Fibroblast of pulmonary artery (primary cell): ENCODE measurements around the gene GNAI1.

Source experiments
- DNase-seq: peaks from one replicate; pipeline ENCODE4 v3.0.0-alpha.2; 2010; ENCODE audit warnings: low read depth
- H3K4me3 ChIP-seq: replicated peaks from 2 replicates; pipeline ENCODE4 v1.5.1; 2011; ENCODE audit warnings: low read depth, mild to moderate bottlenecking, control low read depth, low read length, moderate library complexity
- TF ChIP-seq, protein P1 (sequence below): IDR thresholded peaks from 2 replicates; pipeline ENCODE4 v1.5.1; 2011; ENCODE audit warnings: mild to moderate bottlenecking, control low read depth, low read length, inconsistent platforms; ENCODE audit errors: missing control alignments

Gene GNAI1

DNA sequence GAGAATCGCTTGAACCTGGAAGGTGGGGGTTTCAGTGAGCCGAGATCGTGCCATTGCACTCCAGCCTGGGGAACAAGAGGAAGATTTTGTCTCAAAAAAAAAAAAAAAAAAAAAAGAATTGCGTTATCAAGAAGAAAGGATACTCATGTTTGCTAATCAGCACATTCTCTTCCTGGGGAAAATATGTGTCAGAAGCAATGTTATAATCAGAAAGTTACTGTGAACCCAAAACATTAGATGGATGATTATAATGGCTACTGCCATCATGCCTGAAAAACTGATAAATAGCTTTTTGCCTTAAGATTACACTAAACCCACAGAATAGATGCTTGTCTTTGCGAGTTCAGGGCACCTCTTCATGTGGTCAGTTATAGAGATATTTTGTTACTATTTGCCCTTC, 24.3 kb upstream of the GNAI1 start:
- no peak overlapping the region for H3K4me3 ChIP-seq
- no peak for DNase-seq
- TF ChIP-seq, protein P1, sequence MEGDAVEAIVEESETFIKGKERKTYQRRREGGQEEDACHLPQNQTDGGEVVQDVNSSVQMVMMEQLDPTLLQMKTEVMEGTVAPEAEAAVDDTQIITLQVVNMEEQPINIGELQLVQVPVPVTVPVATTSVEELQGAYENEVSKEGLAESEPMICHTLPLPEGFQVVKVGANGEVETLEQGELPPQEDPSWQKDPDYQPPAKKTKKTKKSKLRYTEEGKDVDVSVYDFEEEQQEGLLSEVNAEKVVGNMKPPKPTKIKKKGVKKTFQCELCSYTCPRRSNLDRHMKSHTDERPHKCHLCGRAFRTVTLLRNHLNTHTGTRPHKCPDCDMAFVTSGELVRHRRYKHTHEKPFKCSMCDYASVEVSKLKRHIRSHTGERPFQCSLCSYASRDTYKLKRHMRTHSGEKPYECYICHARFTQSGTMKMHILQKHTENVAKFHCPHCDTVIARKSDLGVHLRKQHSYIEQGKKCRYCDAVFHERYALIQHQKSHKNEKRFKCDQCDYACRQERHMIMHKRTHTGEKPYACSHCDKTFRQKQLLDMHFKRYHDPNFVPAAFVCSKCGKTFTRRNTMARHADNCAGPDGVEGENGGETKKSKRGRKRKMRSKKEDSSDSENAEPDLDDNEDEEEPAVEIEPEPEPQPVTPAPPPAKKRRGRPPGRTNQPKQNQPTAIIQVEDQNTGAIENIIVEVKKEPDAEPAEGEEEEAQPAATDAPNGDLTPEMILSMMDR = no peak

DNA sequence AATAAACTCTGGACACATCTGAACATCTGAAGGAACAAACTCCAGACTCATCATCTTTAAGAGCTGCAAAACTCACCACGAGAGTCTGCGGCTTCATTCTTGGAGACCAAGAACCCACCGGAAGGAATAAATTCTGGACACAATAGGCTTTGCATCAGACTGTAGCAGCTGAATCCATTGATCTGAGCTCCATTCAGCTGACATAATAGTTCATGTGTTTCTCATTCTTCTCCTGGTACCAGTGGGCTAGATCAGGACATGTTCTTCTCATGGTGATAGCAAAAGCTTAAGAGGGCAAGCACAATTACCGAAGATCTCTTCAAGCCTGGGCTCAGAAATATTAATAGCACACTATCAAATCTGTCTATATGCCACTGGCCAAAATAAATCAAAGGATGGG, 20.5 kb upstream of the GNAI1 start:
- no peak for DNase-seq
- no peak overlapping the region for H3K4me3 ChIP-seq
- TF ChIP-seq, protein P1 = no peak

DNA sequence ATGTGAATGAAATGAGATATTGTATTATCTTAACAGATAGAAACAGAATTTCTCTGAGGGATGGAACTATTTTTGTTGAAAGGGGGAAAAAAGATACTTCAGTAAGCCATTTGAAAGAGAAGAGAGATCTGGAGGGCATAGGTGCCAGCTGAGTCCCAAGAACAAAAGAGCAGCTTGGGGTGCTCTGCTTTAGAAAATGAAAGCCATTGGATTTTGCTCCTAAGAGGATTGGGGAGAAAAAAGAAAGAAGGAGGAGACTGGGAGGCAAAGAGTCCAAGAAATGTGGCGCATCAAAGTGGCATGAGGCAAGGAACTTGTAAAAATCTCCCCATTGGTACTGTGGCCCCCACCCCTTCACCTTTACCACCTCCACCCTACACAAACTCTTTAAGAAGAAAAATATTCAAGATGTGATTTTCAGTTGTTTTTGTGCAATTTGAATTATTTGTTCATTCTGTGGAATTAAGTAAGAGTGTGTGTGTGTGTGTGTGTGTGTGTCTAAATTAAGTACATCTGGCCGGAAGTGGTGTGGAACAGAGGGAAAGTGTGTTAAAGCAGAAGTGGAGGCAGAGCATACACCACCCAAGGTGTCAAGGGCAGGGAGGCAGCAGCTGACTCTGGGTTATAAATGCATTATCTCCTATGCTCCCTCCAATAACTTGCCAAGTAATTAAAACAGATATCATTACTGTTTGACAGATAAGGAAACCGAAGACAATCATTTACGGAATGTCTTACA, 9.9 kb upstream of the GNAI1 start:
- TF ChIP-seq, protein P1 = no peak
- DNase-seq = no peak
- H3K4me3 ChIP-seq = no peak overlapping the region

DNA sequence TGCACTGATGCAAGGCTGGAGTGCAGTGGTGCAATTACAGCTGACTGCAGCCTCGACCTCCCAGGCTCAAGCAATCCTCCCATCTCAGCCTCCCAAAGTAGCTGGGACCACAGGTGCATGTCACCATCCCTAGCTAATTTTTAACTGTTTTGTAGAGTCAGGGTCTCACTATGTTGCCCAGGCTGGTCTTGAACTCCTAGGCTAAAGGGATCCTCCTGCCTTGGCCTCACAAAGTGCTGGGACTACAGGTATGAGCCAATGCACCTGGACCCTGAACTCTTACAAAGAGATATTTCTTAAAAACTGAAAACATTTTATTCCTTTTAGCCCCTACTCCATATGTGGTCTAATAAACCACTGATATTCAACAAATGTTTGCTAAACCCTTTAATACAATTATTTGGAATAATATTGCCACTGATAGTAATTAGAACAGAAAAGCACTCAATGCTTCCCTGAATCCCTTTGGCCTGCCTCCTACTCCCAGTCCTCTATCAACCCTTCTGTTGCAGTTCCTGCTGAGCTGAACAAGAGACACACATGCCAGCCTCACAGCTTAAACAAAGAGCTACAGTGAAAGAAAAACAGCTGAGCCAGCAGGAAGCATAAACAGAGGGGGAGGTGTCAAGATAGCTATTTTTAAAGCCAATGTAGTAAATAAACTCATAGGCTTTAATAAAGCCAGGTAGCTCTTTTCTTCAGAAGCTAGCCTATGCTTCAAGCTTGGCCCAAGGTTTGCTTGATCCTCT, 7.0 kb upstream of the GNAI1 start:
- DNase-seq = no peak

DNA sequence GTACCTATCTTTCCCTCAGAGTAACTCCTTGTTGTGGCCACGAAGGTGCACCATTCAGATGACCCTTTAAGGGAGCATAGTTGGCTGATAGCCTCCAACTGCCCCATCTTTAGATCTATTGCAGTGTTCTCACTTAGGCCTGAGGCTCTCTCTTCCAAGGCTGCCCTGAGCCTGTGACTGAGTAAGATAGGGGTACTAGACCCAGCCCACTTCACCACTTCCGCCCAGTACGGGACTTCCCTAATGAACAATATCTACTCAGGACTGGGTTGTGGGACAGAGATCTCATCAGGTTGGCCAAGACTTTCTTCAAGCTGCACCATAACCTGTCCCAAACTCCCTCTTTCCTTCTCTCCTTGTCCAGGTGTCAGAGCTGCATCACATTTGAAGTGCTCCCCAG, 5.7 kb upstream of the GNAI1 start:
- H3K4me3 ChIP-seq = no peak overlapping the region
- TF ChIP-seq, protein P1 = no peak
- DNase-seq = no peak

More for the DNA sequence above, 7.0 kb upstream of the GNAI1 start:
- no peak overlapping the region for H3K4me3 ChIP-seq
- TF ChIP-seq, protein P1 = no peak

DNA sequence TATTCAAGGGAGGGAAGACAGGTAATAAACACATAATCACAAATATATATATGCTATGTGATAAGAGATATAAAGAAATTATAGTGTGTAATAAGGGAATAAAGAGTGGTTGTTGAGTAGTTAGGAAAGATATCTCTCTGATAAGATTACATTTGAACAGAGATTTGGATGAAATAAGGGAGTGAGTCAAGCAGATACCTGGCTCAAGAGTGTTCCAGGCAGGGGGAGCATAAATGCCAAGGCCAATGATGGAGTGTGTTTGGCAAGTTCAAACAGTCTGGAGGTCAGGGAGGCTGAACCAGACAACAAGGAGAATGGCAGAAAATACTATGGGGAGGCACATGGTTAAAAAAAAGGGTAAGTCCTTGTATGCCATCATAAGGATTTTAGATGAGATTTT, 4.8 kb upstream of the GNAI1 start:
- TF ChIP-seq, protein P1 = no peak
- DNase-seq = no peak
- no peak overlapping the region for H3K4me3 ChIP-seq
